K562 (cell line): ENCODE measurements around the gene ANO10. TPM values are rescaled to one million over a fixed set of nuclear protein-coding genes. Genes with fewer than 3 reads are reported as not detected.
A peak's percentile ranks its signal among the peaks of the same experiment; 100 is the strongest.

Experiments used
- BRCA1 ChIP-seq, 2 experiments: fragments of 450-650 bp in 1 of 2; sonication (generic) in 1 of 2; formaldehyde crosslinking in 1 of 2; IDR thresholded peaks; 2 replicates each; pipeline versions ENCODE4 v1.5.0 to v1.6.1; 2017 to 2020; ENCODE audit warnings: mild to moderate bottlenecking in 1 of 2, missing genetic modification reagents in 1 of 2
- BRF2 ChIP-seq: IDR thresholded peaks from 3 replicates; pipeline ENCODE4 v1.6.1; 2011; ENCODE audit warnings: borderline replicate concordance, mild to moderate bottlenecking; ENCODE audit not compliant: insufficient read length, insufficient read depth
- CTBP1 ChIP-seq: fragments of 450-650 bp; IDR thresholded peaks from 2 replicates; pipeline ENCODE4 v1.6.1; 2016; ENCODE audit warnings: borderline replicate concordance
- CXXC5 ChIP-seq: fragments of 250-450 bp; sonication (Bioruptor Pico); IDR thresholded peaks from 2 replicates; pipeline ENCODE4 v1.8.0; 2022; ENCODE audit warnings: inconsistent platforms, mild to moderate bottlenecking, moderate library complexity
- EP300 ChIP-seq: IDR thresholded peaks from 2 replicates; pipeline ENCODE4 v1.6.1; 2012; ENCODE audit warnings: low read length, improper control_type of control experiment
- ETV5 ChIP-seq: sonication (generic); formaldehyde crosslinking; IDR thresholded peaks from 2 replicates; pipeline ENCODE4 v1.4.0; 2020; ENCODE audit warnings: low read depth, mild to moderate bottlenecking, missing genetic modification reagents
- FOXA3 ChIP-seq, 2 experiments: fragments of 450-650 bp in 1 of 2; sonication (generic) in 1 of 2; formaldehyde crosslinking; IDR thresholded peaks in 1 of 2; conservative IDR thresholded peaks in 1 of 2; 2 replicates each; pipeline versions ENCODE4 v1.4.0 to v1.8.0; 2020 to 2022; ENCODE audit warnings: mild to moderate bottlenecking in 2 of 2, missing genetic modification reagents in 1 of 2
- HES1 ChIP-seq: fragments of 450-650 bp; IDR thresholded peaks from 2 replicates; pipeline ENCODE4 v1.6.1; 2016; ENCODE audit warnings: low read depth, mild to moderate bottlenecking, moderate library complexity
- KDM1A ChIP-seq, 2 experiments: fragments of 450-650 bp; IDR thresholded peaks; 2 replicates each; pipeline ENCODE4 v1.6.1; 2016; ENCODE audit warnings: mild to moderate bottlenecking in 2 of 2
- MAFF ChIP-seq: IDR thresholded peaks from 2 replicates; pipeline ENCODE4 v1.6.1; 2012; ENCODE audit warnings: low read length, improper control_type of control experiment
- MNT ChIP-seq, 2 experiments: fragments of 450-650 bp; conservative IDR thresholded peaks; 2 replicates each; pipeline ENCODE4 v1.6.1; 2017; ENCODE audit warnings: mild to moderate bottlenecking in 2 of 2, moderate library complexity in 2 of 2
- MTA3 ChIP-seq: fragments of 450-650 bp; formaldehyde crosslinking; IDR thresholded peaks from 2 replicates; pipeline ENCODE4 v1.6.1; 2017; ENCODE audit warnings: mild to moderate bottlenecking, borderline replicate concordance
- POLR2AphosphoS5 ChIP-seq: IDR thresholded peaks from 2 replicates; pipeline ENCODE4 v1.6.1; 2011; ENCODE audit warnings: mild to moderate bottlenecking, low read depth, low read length, moderate library complexity; ENCODE audit not compliant: control insufficient read depth, insufficient read depth
- RFX1 ChIP-seq: fragments of 450-650 bp; IDR thresholded peaks from 2 replicates; pipeline ENCODE4 v1.6.1; 2016; ENCODE audit warnings: mild to moderate bottlenecking, moderate library complexity
- SAP30 ChIP-seq: fragments of 200-600 bp; sonication (generic); IDR thresholded peaks from 2 replicates; pipeline ENCODE4 v1.6.1; 2012; ENCODE audit warnings: borderline replicate concordance, low read depth, mild to moderate bottlenecking, moderate library complexity, low read length, control low read depth, inconsistent platforms; ENCODE audit not compliant: insufficient read depth, poor library complexity, severe bottlenecking
- SIRT6 ChIP-seq: IDR thresholded peaks from one replicate; pipeline ENCODE4 v1.6.1; 2012; ENCODE audit warnings: low read depth, mild to moderate bottlenecking, control low read depth, inconsistent platforms, low read length, moderate library complexity
- SNIP1 ChIP-seq: fragments of 450-650 bp; IDR thresholded peaks from 2 replicates; pipeline ENCODE4 v1.7.1; 2017; ENCODE audit warnings: low read depth, mild to moderate bottlenecking
- SOX6 ChIP-seq: fragments of 450-650 bp; IDR thresholded peaks from 2 replicates; pipeline ENCODE4 v1.6.1; 2014; ENCODE audit warnings: mild to moderate bottlenecking
- SPI1 ChIP-seq: IDR thresholded peaks from 2 replicates; pipeline ENCODE4 v1.6.1; 2011; ENCODE audit warnings: low read depth, low read length, control low read depth, borderline replicate concordance
- TCFL5 ChIP-seq: fragments of 250-450 bp; sonication (Bioruptor Pico); conservative IDR thresholded peaks from 2 replicates; pipeline ENCODE4 v1.6.1; 2021; ENCODE audit warnings: mild to moderate bottlenecking, moderate library complexity, matching md5 sums
- TEAD2 ChIP-seq: fragments of 450-650 bp; IDR thresholded peaks from 2 replicates; pipeline ENCODE4 v1.6.1; 2016; ENCODE audit warnings: missing genetic modification characterization, control low read depth, missing compliant biosample characterization
- ZC3H4 ChIP-seq: sonication (generic); formaldehyde crosslinking; IDR thresholded peaks from 2 replicates; pipeline ENCODE4 v1.9.0; 2021; ENCODE audit warnings: missing genetic modification reagents, borderline replicate concordance
- ZNF239 ChIP-seq: fragments of 250-450 bp; sonication (Bioruptor Pico); IDR thresholded peaks from 2 replicates; pipeline ENCODE4 v1.4.0; 2020; ENCODE audit warnings: mild to moderate bottlenecking
- ZNF280A ChIP-seq: fragments of 450-650 bp; IDR thresholded peaks from 2 replicates; pipeline ENCODE4 v1.6.1; 2018; ENCODE audit warnings: mild to moderate bottlenecking, low read depth; ENCODE audit not compliant: partially characterized antibody
- polyA plus RNA-seq, 8 experiments: library from polyadenylated mRNA; depleted of rRNA in 4 of 8; stranded (reverse) in 5 of 8; unstranded in 3 of 8; fragments of >200 nt; fragmentation: Nextera tagmentation in 2 of 8; fragmentation: Illumina TruSeq in 1 of 8; extraction: Ambion mirVana in 2 of 8; extraction: Trizol in 1 of 8; gene quantifications; 2 replicates each; pipeline versions ENCODE4 v1.2.1 to v1.2.3, GENCODE V29; 2011 to 2014; ENCODE audit warnings: inconsistent platforms in 1 of 8, missing spikeins in 1 of 8
- total RNA-seq, 7 experiments: library from RNA; depleted of rRNA in 6 of 7; stranded (reverse); fragments of >200 nt in 6 of 7; fragmentation: Illumina TruSeq in 2 of 7; extraction: Trizol in 2 of 7; gene quantifications; 2 replicates each; pipeline versions ENCODE4 v1.2.1 to v1.2.3, GENCODE V29; 2011 to 2021; ENCODE audit warnings: low replicate concordance in 1 of 7

The ANO10 gene
- total and polyA plus RNA-seq, 9 of the 15 experiments (the other 6 are each of a cell fraction or from before 2014, with no cell fraction given): 6.4 to 46.0 (median 32.3) TPM

GRCh38 chr3:43659250-43659880 lies 37.6 kb upstream of the ANO10 start (continued):
- no peak for TF ChIP-seq ZNF280A
- TF ChIP-seq POLR2AphosphoS5: no peak
- TF ChIP-seq KDM1A (IDR thresholded peaks at IDR 0.05): no peak
- TF ChIP-seq HES1: no peak
- peak; percentile 70 for TF ChIP-seq SOX6
- TF ChIP-seq SPI1: no peak
- TF ChIP-seq MNT (conservative IDR thresholded peaks at IDR 0.05): peak in 1 of 2 experiments; percentile 73; a peak in 2 of 4 replicates
- TF ChIP-seq BRF2: no peak
- no peak for TF ChIP-seq RFX1
- TF ChIP-seq CTBP1: peak; percentile 38; the same call in 1 of the 2 replicates
- TF ChIP-seq ZC3H4 (CRISPR knock-in tag): no peak
- no peak for TF ChIP-seq ZNF239 (CRISPR knock-in tag)
- TF ChIP-seq BRCA1 (IDR thresholded peaks at IDR 0.05): no peak
- TF ChIP-seq BRCA1 (CRISPR knock-in tag; IDR thresholded peaks at IDR 0.05): no peak
- TF ChIP-seq TCFL5 (CRISPR knock-in tag): no peak
- TF ChIP-seq MTA3: peak; percentile 53; the same call in 1 of the 2 replicates
- TF ChIP-seq SIRT6: no peak
- 0 out of 2 replicates have a peak, but pooled peaks have one; percentile 6 for TF ChIP-seq EP300
- TF ChIP-seq ETV5 (CRISPR knock-in tag): no peak
- TF ChIP-seq SAP30: no peak
- peak; percentile 55 for TF ChIP-seq CXXC5 (CRISPR knock-in tag)
- TF ChIP-seq FOXA3 (CRISPR knock-in tag; conservative IDR thresholded peaks at IDR 0.05 in 1 of 2, IDR thresholded peaks at IDR 0.05 in 1 of 2): peak; percentile 61 to 86
- 0 out of 2 replicates have a peak, but pooled peaks have one; percentile 43 for TF ChIP-seq TEAD2 (tag)
- TF ChIP-seq SNIP1: no peak
- no peak for TF ChIP-seq MAFF
